Measurements from ENCODE around the gene LARGE1.
A peak's percentile ranks its signal among the peaks of the same experiment; 100 is the strongest.

LARGE1 gene

GRCh38 chr22:33913188-33913587 is 7.1 kb downstream of the LARGE1 start:
- DNase-seq = no peak

- DNase-seq = no peak
Measured at GRCh38 chr22:33909911-33910310, 10.4 kb downstream of the LARGE1 start.

- no peak for DNase-seq
Measured at GRCh38 chr22:33909075-33909458, 11.2 kb downstream of the LARGE1 start.

- no peak for DNase-seq
Measured at GRCh38 chr22:33908171-33909074, 11.9 kb downstream of the LARGE1 start.

- no peak for DNase-seq
Measured at GRCh38 chr22:33906954-33907353, 13.3 kb downstream of the LARGE1 start.

- no peak for DNase-seq
Measured at GRCh38 chr22:33906475-33906874, 13.8 kb downstream of the LARGE1 start.

- no peak for DNase-seq
Measured at GRCh38 chr22:33903012-33903411, 17.3 kb downstream of the LARGE1 start.

GRCh38 chr22:33902073-33902472 is 18.2 kb downstream of the LARGE1 start:
- DNase-seq = no peak

- no peak for DNase-seq
Measured at GRCh38 chr22:33898121-33898520, 22.2 kb downstream of the LARGE1 start.

GRCh38 chr22:33897448-33897835 is 22.8 kb downstream of the LARGE1 start:
- DNase-seq = peak; percentile 54

GRCh38 chr22:33896575-33897447 is 23.5 kb downstream of the LARGE1 start:
- no peak for DNase-seq

GRCh38 chr22:33896154-33896553 is 24.1 kb downstream of the LARGE1 start:
- DNase-seq = no peak

- no peak for DNase-seq
Measured at GRCh38 chr22:33895444-33895843, 24.8 kb downstream of the LARGE1 start.

GRCh38 chr22:33894515-33894914 is 25.8 kb downstream of the LARGE1 start:
- DNase-seq = no peak

GRCh38 chr22:33894036-33894435 is 26.2 kb downstream of the LARGE1 start:
- DNase-seq = no peak

GRCh38 chr22:33893512-33893911 is 26.8 kb downstream of the LARGE1 start:
- no peak for DNase-seq

GRCh38 chr22:33891992-33892391 is 28.3 kb downstream of the LARGE1 start:
- DNase-seq = no peak

- DNase-seq = no peak
Measured at GRCh38 chr22:33891455-33891854, 28.8 kb downstream of the LARGE1 start.

GRCh38 chr22:33889748-33890147 is 30.5 kb downstream of the LARGE1 start:
- no peak for DNase-seq

- DNase-seq = no peak
Measured at GRCh38 chr22:33888821-33889220, 31.5 kb downstream of the LARGE1 start.

- DNase-seq = no peak
Measured at GRCh38 chr22:33887173-33887572, 33.1 kb downstream of the LARGE1 start.

GRCh38 chr22:33886696-33887095 is 33.6 kb downstream of the LARGE1 start:
- no peak for DNase-seq

- no peak for DNase-seq
Measured at GRCh38 chr22:33884829-33885228, 35.4 kb downstream of the LARGE1 start.
